ENCODE data around the gene TBX1. TPM values are rescaled to one million over a fixed set of nuclear protein-coding genes. Genes with fewer than 3 reads are reported as not detected.
"Not testable (repeated sequence)": the region's sequence is repeated elsewhere in the genome, so short reads cannot be mapped to it uniquely, and the experiment has no call there.

Gene TBX1
- total RNA-seq, 3 donors from 2014 or later (not counting 1 experiment from before 2014, with no cell fraction given), result 2.0 to 4.6 (median 3.2) TPM

- H3K4me1 Mint-ChIP-seq, result peaks cover 6 to 15% of the 10 kb centered on the region in 2 donors
- no peak overlapping the region for H3K4me3 Mint-ChIP-seq
- H3K27ac Mint-ChIP-seq, result no peak overlapping the region
- H3K27ac ChIP-seq (ENCODE audit: low read length), result no peak overlapping the region
- no peaks in the 10 kb centered on the region for H3K9me3 ChIP-seq (ENCODE audit: control insufficient read depth, insufficient read depth, low read length)
- TF ChIP-seq, protein P1, sequence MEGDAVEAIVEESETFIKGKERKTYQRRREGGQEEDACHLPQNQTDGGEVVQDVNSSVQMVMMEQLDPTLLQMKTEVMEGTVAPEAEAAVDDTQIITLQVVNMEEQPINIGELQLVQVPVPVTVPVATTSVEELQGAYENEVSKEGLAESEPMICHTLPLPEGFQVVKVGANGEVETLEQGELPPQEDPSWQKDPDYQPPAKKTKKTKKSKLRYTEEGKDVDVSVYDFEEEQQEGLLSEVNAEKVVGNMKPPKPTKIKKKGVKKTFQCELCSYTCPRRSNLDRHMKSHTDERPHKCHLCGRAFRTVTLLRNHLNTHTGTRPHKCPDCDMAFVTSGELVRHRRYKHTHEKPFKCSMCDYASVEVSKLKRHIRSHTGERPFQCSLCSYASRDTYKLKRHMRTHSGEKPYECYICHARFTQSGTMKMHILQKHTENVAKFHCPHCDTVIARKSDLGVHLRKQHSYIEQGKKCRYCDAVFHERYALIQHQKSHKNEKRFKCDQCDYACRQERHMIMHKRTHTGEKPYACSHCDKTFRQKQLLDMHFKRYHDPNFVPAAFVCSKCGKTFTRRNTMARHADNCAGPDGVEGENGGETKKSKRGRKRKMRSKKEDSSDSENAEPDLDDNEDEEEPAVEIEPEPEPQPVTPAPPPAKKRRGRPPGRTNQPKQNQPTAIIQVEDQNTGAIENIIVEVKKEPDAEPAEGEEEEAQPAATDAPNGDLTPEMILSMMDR (IDR thresholded peaks at IDR 0.05), result no peak
- no peaks in the 10 kb centered on the region for H3K36me3 ChIP-seq (ENCODE audit: control insufficient read depth, insufficient read depth, low read length)
- H3K4me1 ChIP-seq (ENCODE audit: control insufficient read depth, insufficient read depth, low read length), result peaks cover 16% of the 10 kb centered on the region
- no peaks in the 10 kb centered on the region for H3K27me3 ChIP-seq (ENCODE audit: control insufficient read depth, insufficient read depth, low read length)
- WGBS (ENCODE audit: insufficient coverage), result 96% methylated on average over 8 of the region's 8 CpGs
- ATAC-seq, result no peak
- no peak overlapping the region for H3K4me3 ChIP-seq (ENCODE audit: low read length)
- no peaks in the 10 kb centered on the region for H3K9me3 Mint-ChIP-seq
- DNase-seq, result no peak
- no peaks in the 10 kb centered on the region for H3K36me3 Mint-ChIP-seq
- intact Hi-C loops (cut with micrococcal nuclease), result no loop called here
- peaks cover 0 to 14% of the 10 kb centered on the region in 2 donors for H3K27me3 Mint-ChIP-seq (ENCODE audit: low read depth in 2 of 2)
Observed at GRCh38 chr22:19774628-19775027, 14.1 kb downstream of the TBX1 start.

GRCh38 chr22:19775496-19776325 is 15.1 kb downstream of the TBX1 start:
- ATAC-seq, result no peak
- Mint-ChIP-seq H3K4me3 (no peak overlapping the region), H3K36me3 (no peaks in the 10 kb centered on the region), H3K27me3 (ENCODE audit: low read depth in 2 of 2) (peaks cover 0 to 9% of the 10 kb centered on the region in 2 donors), H3K4me1 (peaks cover 14 to 20% of the 10 kb centered on the region in 2 donors), H3K9me3 (no peaks in the 10 kb centered on the region), H3K27ac (no peak overlapping the region)
- Histone ChIP-seq H3K36me3 (ENCODE audit: control insufficient read depth, insufficient read depth, low read length) (no peaks in the 10 kb centered on the region), H3K9me3 (ENCODE audit: control insufficient read depth, insufficient read depth, low read length) (no peaks in the 10 kb centered on the region), H3K4me1 (ENCODE audit: control insufficient read depth, insufficient read depth, low read length) (peaks cover 16% of the 10 kb centered on the region), H3K27me3 (ENCODE audit: control insufficient read depth, insufficient read depth, low read length) (no peaks in the 10 kb centered on the region), H3K27ac (ENCODE audit: low read length) (no peak overlapping the region), H3K4me3 (ENCODE audit: low read length) (no peak overlapping the region)
- intact Hi-C loops (cut with micrococcal nuclease), result no loop called here
- DNase-seq, result no peak
- WGBS (ENCODE audit: insufficient coverage), result 87% methylated on average over 24 of the region's 24 CpGs
- TF ChIP-seq, protein P1 (IDR thresholded peaks at IDR 0.05), result no peak

DNA sequence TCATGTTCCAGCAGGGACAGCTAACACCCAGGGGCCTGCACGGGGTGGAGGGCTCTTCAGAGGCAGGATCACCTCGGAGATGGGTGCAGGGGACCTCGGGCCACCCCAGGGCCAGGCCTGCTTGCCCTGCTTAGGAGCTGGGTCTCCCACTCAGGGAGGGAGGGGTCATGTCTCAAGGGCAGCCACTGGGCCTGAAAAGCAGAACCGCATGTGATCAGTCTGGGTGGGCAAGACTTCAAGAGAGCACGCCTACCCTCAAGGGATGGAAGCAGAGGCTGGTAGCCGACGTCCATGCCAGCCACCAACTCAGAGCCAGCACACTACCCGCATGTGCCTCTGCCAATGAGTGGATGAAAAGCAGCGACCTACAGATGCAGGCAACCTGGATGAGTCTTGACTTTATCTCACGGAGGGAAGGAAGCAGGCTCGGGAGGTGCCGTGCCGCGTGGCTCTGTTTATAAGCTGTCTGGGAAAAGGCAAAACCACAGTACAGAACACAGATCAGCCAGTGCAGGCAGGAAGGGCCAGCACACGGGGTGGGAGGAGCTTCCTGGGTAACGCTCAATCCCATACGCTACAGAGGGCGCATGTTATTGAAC is 16.0 kb downstream of the TBX1 start:
- no peaks in the 10 kb centered on the region for H3K36me3 Mint-ChIP-seq
- peaks cover 14 to 20% of the 10 kb centered on the region in 2 donors for H3K4me1 Mint-ChIP-seq
- no peak overlapping the region for H3K27ac Mint-ChIP-seq
- Histone ChIP-seq H3K36me3 (ENCODE audit: control insufficient read depth, insufficient read depth, low read length) (no peaks in the 10 kb centered on the region), H3K27me3 (ENCODE audit: control insufficient read depth, insufficient read depth, low read length) (no peaks in the 10 kb centered on the region), H3K27ac (ENCODE audit: low read length) (no peak overlapping the region), H3K4me1 (ENCODE audit: control insufficient read depth, insufficient read depth, low read length) (peaks cover 16% of the 10 kb centered on the region), H3K4me3 (ENCODE audit: low read length) (no peak overlapping the region), H3K9me3 (ENCODE audit: control insufficient read depth, insufficient read depth, low read length) (no peaks in the 10 kb centered on the region)
- WGBS (ENCODE audit: insufficient coverage), result 22% methylated on average over 16 of the region's 18 CpGs
- peaks cover 0 to 9% of the 10 kb centered on the region in 2 donors for H3K27me3 Mint-ChIP-seq (ENCODE audit: low read depth in 2 of 2)
- peak in 1 of 2 donors; percentile 15 for DNase-seq
- H3K4me3 Mint-ChIP-seq, result no peak overlapping the region
- TF ChIP-seq, protein P1 (IDR thresholded peaks at IDR 0.05), result no peak
- no peaks in the 10 kb centered on the region for H3K9me3 Mint-ChIP-seq
- ATAC-seq, result peak in 2 of 3 donors; percentile 50 to 57
- intact Hi-C loops (cut with micrococcal nuclease), result no loop called here

DNA sequence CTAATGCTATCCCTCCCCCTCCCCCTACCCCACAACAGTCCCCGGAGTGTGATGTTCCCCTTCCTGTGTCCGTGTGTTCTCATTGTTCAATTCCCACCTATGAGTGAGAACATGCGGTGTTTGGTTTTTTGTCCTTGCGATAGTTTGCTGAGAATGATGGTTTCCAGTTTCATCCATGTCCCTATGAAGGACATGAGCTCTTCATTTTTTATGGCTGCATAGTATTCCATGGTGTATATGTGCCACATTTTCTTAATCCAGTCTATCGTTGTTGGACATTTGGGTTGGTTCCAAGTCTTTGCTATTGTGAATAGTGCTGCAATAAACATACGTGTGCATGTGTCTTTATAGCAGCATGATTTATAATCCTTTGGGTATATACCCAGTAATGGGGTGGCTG is 16.6 kb downstream of the TBX1 start:
- intact Hi-C loops (cut with micrococcal nuclease); H3K4me3 Mint-ChIP-seq; H3K36me3 Mint-ChIP-seq; H3K27ac ChIP-seq (ENCODE audit: low read length); H3K9me3 Mint-ChIP-seq; DNase-seq; H3K36me3 ChIP-seq (ENCODE audit: control insufficient read depth, insufficient read depth, low read length); H3K9me3 ChIP-seq (ENCODE audit: control insufficient read depth, insufficient read depth, low read length); H3K4me3 ChIP-seq (ENCODE audit: low read length); ATAC-seq; H3K27me3 ChIP-seq (ENCODE audit: control insufficient read depth, insufficient read depth, low read length); H3K27me3 Mint-ChIP-seq (ENCODE audit: low read depth in 2 of 2); H3K27ac Mint-ChIP-seq: not testable (repeated sequence)
- peaks cover 14 to 20% of the 10 kb centered on the region in 2 donors for H3K4me1 Mint-ChIP-seq
- WGBS (ENCODE audit: insufficient coverage), result 80% methylated on average over 2 of the region's 6 CpGs
- H3K4me1 ChIP-seq (ENCODE audit: control insufficient read depth, insufficient read depth, low read length), result peaks cover 16% of the 10 kb centered on the region
